Hippocampal formation (tissue), 2 donors: ENCODE results near the gene SUCO.
"Not testable (repeated sequence)": the region's sequence is repeated elsewhere in the genome, so short reads cannot be mapped to it uniquely, and the experiment has no call there.

ENCODE experiments used
- DNase-seq, 2 donors: peaks; one replicate each; lab custom pipeline; 2025; lab: John Stamatoyannopoulos, UW

SUCO gene

DNA sequence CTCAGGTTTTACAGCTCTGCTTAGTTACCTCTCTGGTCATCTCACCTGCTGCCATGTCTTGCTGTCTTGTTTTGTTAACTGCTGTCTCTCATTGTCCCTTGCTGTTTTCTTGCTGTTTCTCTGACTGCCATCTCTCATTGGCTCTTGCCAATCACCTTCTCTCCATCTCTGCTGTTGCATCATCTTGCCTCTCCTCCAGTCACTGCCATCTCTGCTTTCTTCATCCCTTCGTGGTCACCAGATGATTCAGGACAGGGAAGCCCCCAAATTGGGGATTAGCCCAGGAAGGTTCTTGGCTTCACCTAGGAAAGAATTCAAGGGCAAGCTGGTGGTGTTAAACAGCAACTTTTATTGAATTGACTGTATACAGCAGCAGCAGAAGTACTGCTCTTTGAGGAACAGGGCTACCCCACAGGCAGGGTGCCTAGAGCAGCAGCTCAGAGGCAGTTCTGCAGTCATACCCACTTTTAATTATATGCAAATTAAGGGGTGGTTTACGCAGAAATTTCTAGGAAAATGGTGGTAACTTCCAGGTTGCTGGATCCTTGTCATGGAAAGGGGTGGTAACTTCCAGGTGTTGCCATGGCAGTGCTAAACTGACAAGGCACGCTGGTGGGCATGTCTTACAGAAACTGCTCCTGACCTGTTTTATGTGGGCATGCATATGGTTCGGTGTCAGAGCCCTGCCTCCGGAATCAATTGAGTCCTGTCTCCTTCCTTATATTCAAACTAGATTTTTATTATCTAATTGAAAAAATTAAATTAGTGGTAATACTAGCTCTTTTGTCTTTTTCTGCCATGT lies 33.4 kb downstream of the SUCO start:
- DNase-seq = no peak

DNA sequence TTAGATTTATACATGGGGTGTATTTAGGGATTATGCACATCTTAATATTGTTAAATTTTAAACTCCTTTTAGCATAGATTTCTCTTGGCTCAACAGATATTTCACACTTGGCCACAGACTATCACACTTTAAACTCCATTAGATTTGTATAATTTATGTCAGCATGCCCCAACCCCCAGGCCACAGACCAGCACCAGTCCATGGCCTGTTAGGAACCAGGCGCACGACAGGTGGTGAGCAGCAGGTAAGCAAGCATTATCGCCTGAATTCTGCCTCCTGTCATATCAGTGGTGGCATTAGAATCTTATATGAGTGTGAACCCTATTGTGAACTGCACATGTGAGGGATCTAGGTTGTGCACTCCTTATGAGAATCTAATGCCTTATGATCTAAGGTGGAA lies 34.8 kb downstream of the SUCO start:
- no peak for DNase-seq

- DNase-seq = no peak
These were observed 41.1 kb downstream of the SUCO start for GRCh38 chr1:172574080-172574479.

DNA sequence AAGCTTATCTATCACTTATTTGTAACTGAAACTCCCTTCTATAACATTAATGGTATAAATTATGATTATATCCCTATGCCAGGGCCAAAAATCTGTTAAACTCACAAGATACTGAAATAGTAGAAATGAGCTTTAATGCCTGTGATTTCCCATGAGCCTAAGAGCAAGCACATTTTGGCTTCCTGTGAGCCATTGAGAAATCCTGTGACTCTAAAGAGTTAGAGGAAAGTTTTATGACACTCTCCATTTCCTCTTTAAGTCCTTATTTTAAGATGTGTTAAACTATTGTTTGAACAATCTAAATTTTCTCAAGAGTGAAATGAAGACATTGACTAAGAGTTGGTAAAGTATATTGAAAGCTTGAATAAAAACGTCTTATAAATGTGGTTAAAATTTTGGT lies 45.6 kb downstream of the SUCO start:
- no peak for DNase-seq

DNA sequence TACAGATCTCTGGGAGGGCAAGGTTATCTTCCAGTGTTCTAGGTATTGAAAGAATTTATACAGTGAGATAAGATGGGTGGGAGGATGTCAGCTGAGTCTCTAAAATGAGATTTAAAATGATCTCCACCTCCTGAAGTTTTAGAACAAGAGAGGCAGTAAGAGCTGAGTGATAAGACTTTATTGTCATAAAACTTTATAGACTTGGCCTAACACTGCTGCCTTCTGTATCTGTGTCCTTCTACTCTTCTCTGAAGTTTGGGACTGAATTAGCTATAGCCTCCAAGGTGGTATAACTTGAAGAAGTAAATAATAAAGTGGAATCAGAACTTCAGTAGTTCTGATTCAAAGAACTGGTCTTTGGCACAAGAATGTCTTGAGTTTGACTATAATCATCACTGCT lies 48.3 kb downstream of the SUCO start:
- no peak for DNase-seq

GRCh38 chr1:172581779-172582178 lies 48.8 kb downstream of the SUCO start:
- DNase-seq = no peak

DNA sequence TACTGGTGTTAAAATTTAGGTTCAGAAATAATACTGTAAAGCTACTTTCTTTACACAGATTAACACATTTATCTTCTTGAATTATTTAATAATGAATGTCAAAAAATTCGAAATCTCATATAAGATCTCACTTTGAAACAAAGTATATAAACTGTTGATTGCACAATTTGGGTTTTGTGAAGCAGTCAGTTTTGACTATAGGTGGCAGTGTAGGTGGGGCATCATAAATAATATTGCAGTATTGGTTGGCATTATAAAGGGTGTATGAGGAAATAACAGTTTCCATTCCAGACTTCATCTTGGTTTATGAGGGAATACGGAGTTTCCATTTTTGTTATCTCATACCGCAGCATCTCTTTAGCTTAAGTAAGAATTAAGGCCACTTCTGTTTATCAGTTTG lies 49.9 kb downstream of the SUCO start:
- no peak for DNase-seq

DNA sequence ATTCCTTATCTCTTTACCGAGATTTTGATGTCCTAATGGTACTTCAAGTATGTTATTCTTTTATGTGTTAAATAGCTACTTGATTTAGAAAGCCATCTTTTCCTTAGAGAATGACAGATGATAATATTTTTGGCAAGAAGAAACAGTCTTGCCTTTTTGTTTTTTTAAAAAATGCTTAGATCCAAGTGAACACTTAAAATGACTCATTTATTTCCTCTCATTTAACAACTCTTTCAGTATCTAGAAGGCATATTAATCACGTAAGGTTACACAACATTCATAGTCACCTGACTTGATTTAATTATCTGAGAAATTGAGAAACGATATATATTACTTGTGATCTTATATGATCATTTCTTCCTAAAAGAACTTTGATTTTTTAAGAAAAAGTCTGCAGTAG lies 52.4 kb downstream of the SUCO start:
- no peak for DNase-seq

GRCh38 chr1:172585861-172586260 lies 52.9 kb downstream of the SUCO start:
- DNase-seq = no peak

GRCh38 chr1:172588296-172589291 lies 55.6 kb downstream of the SUCO start:
- no peak for DNase-seq

DNA sequence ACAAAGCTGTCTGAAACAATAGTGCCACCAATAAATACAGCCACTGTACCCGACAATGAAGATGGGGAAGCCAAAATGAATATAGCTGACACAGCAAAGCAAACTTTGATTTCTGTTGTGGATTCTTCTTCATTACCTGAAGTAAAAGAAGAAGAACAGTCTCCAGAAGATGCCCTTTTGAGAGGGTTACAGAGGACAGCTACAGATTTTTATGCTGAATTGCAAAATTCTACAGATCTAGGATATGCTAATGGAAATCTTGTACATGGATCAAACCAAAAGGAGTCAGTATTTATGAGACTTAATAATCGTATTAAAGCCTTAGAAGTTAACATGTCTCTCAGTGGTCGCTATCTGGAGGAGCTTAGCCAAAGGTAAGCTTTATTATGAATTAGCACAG lies 56.6 kb downstream of the SUCO start:
- no peak for DNase-seq

GRCh38 chr1:172591429-172591828 lies 58.5 kb downstream of the SUCO start:
- DNase-seq = not testable (repeated sequence)

DNA sequence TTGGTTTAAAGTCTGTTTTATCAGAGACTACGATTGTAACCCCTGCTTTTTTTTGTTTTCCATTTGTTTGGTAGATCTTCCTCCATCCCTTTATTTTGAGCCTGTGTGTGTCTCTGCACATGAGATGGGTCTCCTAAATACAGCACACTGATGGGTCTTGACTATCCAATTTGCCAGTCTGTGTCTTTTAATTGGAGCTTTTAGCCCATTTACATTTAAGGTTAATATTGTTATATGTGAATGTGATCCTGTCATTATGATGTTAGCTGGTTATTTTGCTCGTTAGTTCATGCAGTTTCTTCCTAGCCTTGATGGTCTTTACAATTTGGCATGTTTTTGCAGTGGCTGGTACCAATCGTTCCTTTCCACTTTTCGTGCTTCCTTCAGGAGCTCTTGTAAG lies 62.1 kb downstream of the SUCO start:
- DNase-seq = not testable (repeated sequence)

- DNase-seq = not testable (repeated sequence)
These were observed 63.8 kb downstream of the SUCO start for GRCh38 chr1:172596782-172597181.

GRCh38 chr1:172599912-172600311 lies 67.0 kb downstream of the SUCO start:
- no peak for DNase-seq

DNA sequence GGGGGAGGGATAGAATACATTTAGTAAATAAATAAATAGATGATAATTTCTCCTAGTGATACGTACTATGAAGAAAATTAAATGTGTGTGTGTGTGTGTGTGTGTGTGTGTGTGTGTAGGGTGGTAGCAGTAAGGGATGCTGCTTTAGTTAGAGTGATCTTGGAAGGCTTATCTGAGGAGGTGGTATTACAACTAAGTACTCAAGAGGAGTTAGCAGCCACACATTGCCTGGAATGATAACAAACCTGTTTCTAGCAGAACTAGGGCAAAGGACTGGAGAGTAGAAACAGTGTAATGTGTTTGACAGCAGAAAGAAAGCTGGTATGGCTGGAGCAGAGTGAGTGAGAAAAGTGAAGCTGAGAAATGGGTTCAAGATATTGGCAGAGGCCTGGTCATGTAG lies 67.7 kb downstream of the SUCO start:
- DNase-seq = no peak

DNA sequence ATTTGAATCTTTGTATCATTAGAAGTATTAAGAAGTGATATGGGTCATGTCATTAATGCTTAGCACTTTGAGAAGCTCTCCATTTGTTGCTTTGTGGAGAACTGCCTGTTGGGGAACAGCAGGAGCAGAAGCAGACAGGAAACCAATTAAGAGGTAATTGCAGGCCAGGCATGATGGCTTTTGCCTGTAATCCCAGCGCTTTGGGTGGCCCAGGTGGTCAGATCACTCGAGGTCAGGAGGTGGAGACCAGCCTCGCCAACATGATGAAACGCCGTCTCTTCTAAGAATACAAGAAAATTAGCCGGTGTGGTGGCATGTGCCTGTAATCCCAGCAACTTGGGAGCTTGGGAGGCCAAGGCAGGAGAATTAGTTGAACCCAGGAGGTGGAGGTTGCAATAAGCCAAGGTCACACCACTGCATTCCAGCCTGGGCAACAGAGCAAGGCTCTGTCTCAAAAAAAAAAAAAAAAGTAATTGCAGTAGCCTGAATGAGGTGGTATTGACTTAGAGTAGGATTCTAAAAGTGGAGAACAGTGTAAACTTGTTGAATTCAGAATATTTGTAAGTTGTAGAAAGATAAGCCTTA lies 68.2 kb downstream of the SUCO start:
- DNase-seq = no peak

GRCh38 chr1:172602706-172603105 lies 69.8 kb downstream of the SUCO start:
- no peak for DNase-seq

- no peak for DNase-seq
These were observed 70.9 kb downstream of the SUCO start for GRCh38 chr1:172603816-172604215.

GRCh38 chr1:172605641-172606040 lies 72.7 kb downstream of the SUCO start:
- DNase-seq = no peak

DNA sequence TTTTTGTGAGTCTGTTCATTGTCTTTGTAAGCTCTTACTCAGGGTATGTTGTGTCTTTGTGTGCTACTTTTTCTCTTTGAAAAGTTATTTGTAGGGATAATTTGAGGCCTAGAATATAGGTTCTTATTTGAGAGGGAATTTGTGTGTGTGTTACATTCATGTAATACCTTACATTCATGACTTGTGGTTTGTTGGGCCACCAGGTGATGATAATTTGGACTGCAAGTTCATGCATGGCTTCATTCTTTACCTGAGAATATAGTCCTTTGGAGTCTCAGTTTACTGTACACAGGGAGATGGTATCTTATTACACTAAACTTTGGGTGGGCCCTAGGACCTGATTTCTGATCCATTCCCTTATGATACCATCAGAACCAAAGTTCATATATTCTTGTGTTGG lies 74.2 kb downstream of the SUCO start:
- no peak for DNase-seq

- DNase-seq = no peak
These were observed 75.2 kb downstream of the SUCO start for GRCh38 chr1:172608098-172608601.
